ENCODE measurements around the gene AR. TPM values are rescaled to one million over a fixed set of nuclear protein-coding genes. Genes with fewer than 3 reads are reported as not detected.

The AR gene
- total and polyA plus RNA-seq, 10 of the 15 experiments (the other 5 are each of a cell fraction or from before 2014, with no cell fraction given) = 0.07 to 0.09 (median 0.08) TPM; not detected in 7

DNA sequence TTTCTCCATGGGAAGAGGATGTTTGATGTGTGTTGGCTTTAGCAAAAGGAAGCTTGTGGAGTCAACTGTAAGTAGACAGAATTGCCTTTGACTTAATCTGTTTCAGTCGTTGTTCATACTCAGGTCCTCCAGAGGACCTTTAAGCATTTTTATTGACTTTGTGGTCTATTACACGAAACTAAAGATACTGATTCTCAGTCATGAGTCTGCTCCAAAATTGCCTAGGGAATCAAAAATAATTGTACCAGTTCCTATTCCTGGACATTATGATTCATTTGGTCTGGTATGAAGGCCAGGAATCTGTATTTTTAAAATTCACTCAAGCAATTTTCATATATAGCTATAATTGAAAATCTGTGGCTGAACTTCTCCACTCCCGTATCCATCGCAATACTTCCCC is 38.6 kb downstream of the AR start:
- WGBS (ENCODE audit: insufficient coverage, insufficient replicate concordance, low lambda C conversion rate, missing lambda C conversion rate) = 48% methylated on average over 4 of the region's 4 CpGs
- H3K9me3 ChIP-seq (replicated peaks; ENCODE audit: control insufficient read depth, insufficient read depth, low read length) = no peaks in the 10 kb centered on the region
- SMC1A ChIA-PET (ENCODE audit: uncharacterized antibody, unreplicated experiment) = no interaction called here
- no peaks in the 10 kb centered on the region for H3K79me2 ChIP-seq (ENCODE audit: control insufficient read depth, insufficient read depth, low read length)
- TF ChIP-seq POLR2AphosphoS5 (IDR thresholded peaks at IDR 0.05; ENCODE audit: low read length) (no peak), STAT1 (conservative IDR thresholded peaks at IDR 0.05) (no peak), ZBTB33 (IDR thresholded peaks at IDR 0.05) (no peak), ZZZ3 (IDR thresholded peaks at IDR 0.05; ENCODE audit: control insufficient read depth, insufficient read length, low read depth) (no peak), MAX (IDR thresholded peaks at IDR 0.05; ENCODE audit: low read depth, low read length) (no peak), RFX5 (IDR thresholded peaks at IDR 0.05; ENCODE audit: low read depth, low read length) (no peak), ZNF207 (IDR thresholded peaks at IDR 0.05; ENCODE audit: borderline replicate concordance) (no peak), NR2C2 (IDR thresholded peaks at IDR 0.05; ENCODE audit: borderline replicate concordance, control insufficient read depth, insufficient read length, low read depth) (no peak), ZBED1 (IDR thresholded peaks at IDR 0.05; ENCODE audit: borderline replicate concordance) (no peak), JUND (IDR thresholded peaks at IDR 0.05; ENCODE audit: low read depth, low read length) (no peak), YBX1 (IDR thresholded peaks at IDR 0.05) (no peak), JUNB (IDR thresholded peaks at IDR 0.05) (no peak), ZNF384 (IDR thresholded peaks at IDR 0.05; ENCODE audit: borderline replicate concordance, low read depth, low read length) (no peak), CREB1 (IDR thresholded peaks at IDR 0.05; ENCODE audit: low read depth) (no peak), KLF5 (IDR thresholded peaks at IDR 0.05; ENCODE audit: partially characterized antibody) (no peak), IKZF2 (IDR thresholded peaks at IDR 0.05) (no peak)
- TF ChIP-seq, protein P1, sequence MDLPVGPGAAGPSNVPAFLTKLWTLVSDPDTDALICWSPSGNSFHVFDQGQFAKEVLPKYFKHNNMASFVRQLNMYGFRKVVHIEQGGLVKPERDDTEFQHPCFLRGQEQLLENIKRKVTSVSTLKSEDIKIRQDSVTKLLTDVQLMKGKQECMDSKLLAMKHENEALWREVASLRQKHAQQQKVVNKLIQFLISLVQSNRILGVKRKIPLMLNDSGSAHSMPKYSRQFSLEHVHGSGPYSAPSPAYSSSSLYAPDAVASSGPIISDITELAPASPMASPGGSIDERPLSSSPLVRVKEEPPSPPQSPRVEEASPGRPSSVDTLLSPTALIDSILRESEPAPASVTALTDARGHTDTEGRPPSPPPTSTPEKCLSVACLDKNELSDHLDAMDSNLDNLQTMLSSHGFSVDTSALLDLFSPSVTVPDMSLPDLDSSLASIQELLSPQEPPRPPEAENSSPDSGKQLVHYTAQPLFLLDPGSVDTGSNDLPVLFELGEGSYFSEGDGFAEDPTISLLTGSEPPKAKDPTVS (IDR thresholded peaks at IDR 0.05; ENCODE audit: low read depth, low read length) = no peak
- TF ChIP-seq, protein P2, sequence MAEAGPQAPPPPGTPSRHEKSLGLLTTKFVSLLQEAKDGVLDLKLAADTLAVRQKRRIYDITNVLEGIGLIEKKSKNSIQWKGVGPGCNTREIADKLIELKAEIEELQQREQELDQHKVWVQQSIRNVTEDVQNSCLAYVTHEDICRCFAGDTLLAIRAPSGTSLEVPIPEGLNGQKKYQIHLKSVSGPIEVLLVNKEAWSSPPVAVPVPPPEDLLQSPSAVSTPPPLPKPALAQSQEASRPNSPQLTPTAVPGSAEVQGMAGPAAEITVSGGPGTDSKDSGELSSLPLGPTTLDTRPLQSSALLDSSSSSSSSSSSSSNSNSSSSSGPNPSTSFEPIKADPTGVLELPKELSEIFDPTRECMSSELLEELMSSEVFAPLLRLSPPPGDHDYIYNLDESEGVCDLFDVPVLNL (IDR thresholded peaks at IDR 0.05; ENCODE audit: low read depth, low read length) = no peak
- no peak overlapping the region for H3K4me3 ChIP-seq
- H3K4me2 ChIP-seq (ENCODE audit: control insufficient read depth, insufficient read depth) = no peak overlapping the region
- H3K4me1 ChIP-seq (ENCODE audit: control insufficient read depth, insufficient read depth, low read length) = no peaks in the 10 kb centered on the region
- no peak overlapping the region for H2AFZ ChIP-seq (ENCODE audit: control insufficient read depth, low read depth, low read length)
- POLR2A ChIA-PET = no interaction called here
- H3K27ac ChIP-seq (ENCODE audit: control insufficient read depth, insufficient read depth) = no peak overlapping the region
- CTCF ChIA-PET = no interaction called here
- DNase-seq (ENCODE audit: low read depth, low spot score) (no peak), ATAC-seq (no peak), FAIRE-seq (no peak)
- in situ Hi-C loops (cut with MboI) = no loop called here
- no peaks in the 10 kb centered on the region for H4K20me1 ChIP-seq (ENCODE audit: control insufficient read depth, insufficient read depth)
- H3K36me3 ChIP-seq (ENCODE audit: control insufficient read depth in 2 of 2, insufficient read depth in 2 of 2, low read length in 1 of 2) = no peaks in the 10 kb centered on the region
- intact Hi-C loops (cut with micrococcal nuclease; ENCODE audit: unreplicated experiment) = no loop called here
- H3K27me3 ChIP-seq (replicated peaks in 1 of 2; ENCODE audit: control insufficient read depth in 2 of 2, insufficient read depth in 2 of 2, low read length in 1 of 2) = no peaks in the 10 kb centered on the region
- RAD21 ChIA-PET (ENCODE audit: unreplicated experiment) = no interaction called here
- BruUV-seq (replicated peaks) = no TSS peak
- no peak overlapping the region for H3K9ac ChIP-seq (ENCODE audit: control insufficient read depth, insufficient read depth, low read length)

Data from GM12878 (cell line).